ENCODE results near the gene CHD2. TPM values are rescaled to one million over a fixed set of nuclear protein-coding genes. Genes with fewer than 3 reads are reported as not detected.

CHD2 gene
- total RNA-seq, 1 experiment from 2014 or later = 120 TPM

GRCh38 chr15:93033434-93034045 lies 133.4 kb downstream of the CHD2 start:
- BruUV-seq (replicated peaks) = no TSS peak
- TF ChIP-seq CTCF (conservative IDR thresholded peaks at IDR 0.05) (no peak), EZH2 (IDR thresholded peaks at IDR 0.05; ENCODE audit: low read depth) (no peak)
- intact Hi-C loops (cut with micrococcal nuclease; ENCODE audit: unreplicated experiment) = loop anchor here (5.0 to 10.0 kb wide), 2 partner anchors 941 to 1289 kb away; no protein-coding TSS in a partner anchor
- H3K9me3 ChIP-seq (ENCODE audit: insufficient read depth, low read depth) = no peaks in the 10 kb centered on the region
- no peak overlapping the region for H3K4me2 ChIP-seq
- H4K20me1 ChIP-seq (ENCODE audit: insufficient read depth) = 0 out of 2 replicates have a peak, but pooled peaks cover 6% of the 10 kb centered on the region
- no peak overlapping the region for H3K27ac ChIP-seq
- no peaks in the 10 kb centered on the region for H3K4me1 ChIP-seq (replicated peaks; ENCODE audit: insufficient read depth)
- peaks cover 13% of the 10 kb centered on the region; the same call in 1 of the 2 replicates for H3F3A ChIP-seq (ENCODE audit: insufficient read depth, low read depth)
- CTCF ChIA-PET = no interaction called here
- no peaks in the 10 kb centered on the region for H3K36me3 ChIP-seq (ENCODE audit: low read depth)
- H3K27me3 ChIP-seq (ENCODE audit: insufficient read depth, low read depth) = no peaks in the 10 kb centered on the region
- no peaks in the 10 kb centered on the region for H3K79me2 ChIP-seq (ENCODE audit: low read depth)
- no peak for DNase-seq
- no peaks in the 10 kb centered on the region for H3K9me2 ChIP-seq (ENCODE audit: insufficient read depth)
- no peak overlapping the region for H3K4me3 ChIP-seq
- POLR2A ChIA-PET (ENCODE audit: unreplicated experiment) = no interaction called here
- H2AFZ ChIP-seq = no peak overlapping the region

- H3K27me3 ChIP-seq (ENCODE audit: insufficient read depth, low read depth) = no peaks in the 10 kb centered on the region
- intact Hi-C loops (cut with micrococcal nuclease; ENCODE audit: unreplicated experiment) = loop anchor here (5.0 to 10.0 kb wide), 2 partner anchors 940 to 1288 kb away; no protein-coding TSS in a partner anchor
- no peaks in the 10 kb centered on the region for H4K20me1 ChIP-seq (ENCODE audit: insufficient read depth)
- H3K79me2 ChIP-seq (ENCODE audit: low read depth) = no peaks in the 10 kb centered on the region
- no peak for DNase-seq
- no TSS peak for BruUV-seq (replicated peaks)
- H3K4me2 ChIP-seq = no peak overlapping the region
- no peak for TF ChIP-seq EZH2 (IDR thresholded peaks at IDR 0.05; ENCODE audit: low read depth)
- TF ChIP-seq CTCF (conservative IDR thresholded peaks at IDR 0.05) = no peak
- H3K4me1 ChIP-seq (replicated peaks; ENCODE audit: insufficient read depth) = no peaks in the 10 kb centered on the region
- H3K9me3 ChIP-seq (ENCODE audit: insufficient read depth, low read depth) = no peaks in the 10 kb centered on the region
- no peak overlapping the region for H3K27ac ChIP-seq
- no peak overlapping the region for H3K4me3 ChIP-seq
- H3K36me3 ChIP-seq (ENCODE audit: low read depth) = no peaks in the 10 kb centered on the region
- CTCF ChIA-PET = no interaction called here
- H2AFZ ChIP-seq = no peak overlapping the region
- H3K9me2 ChIP-seq (ENCODE audit: insufficient read depth) = no peaks in the 10 kb centered on the region
- POLR2A ChIA-PET (ENCODE audit: unreplicated experiment) = no interaction called here
- H3F3A ChIP-seq (ENCODE audit: insufficient read depth, low read depth) = peaks cover 3% of the 10 kb centered on the region; the same call in 1 of the 2 replicates
Observed at GRCh38 chr15:93034512-93034911, 134.4 kb downstream of the CHD2 start.

- no peak overlapping the region for H3K4me2 ChIP-seq
- intact Hi-C loops (cut with micrococcal nuclease; ENCODE audit: unreplicated experiment) = loop anchor here (5.0 to 10.0 kb wide), 2 partner anchors 52 to 939 kb away; partner anchors contain the start of gene RGMA
- no peaks in the 10 kb centered on the region for H3K36me3 ChIP-seq (ENCODE audit: low read depth)
- H3K27ac ChIP-seq = no peak overlapping the region
- H3K79me2 ChIP-seq (ENCODE audit: low read depth) = no peaks in the 10 kb centered on the region
- H3K9me2 ChIP-seq (ENCODE audit: insufficient read depth) = no peaks in the 10 kb centered on the region
- no peak for DNase-seq
- ChIA-PET CTCF (interaction anchor here (1.0 kb wide), 1 partner anchor 939 kb away, joined by 3 read pairs; no protein-coding TSS in a partner anchor), POLR2A (ENCODE audit: unreplicated experiment) (no interaction called here)
- TF ChIP-seq CTCF (conservative IDR thresholded peaks at IDR 0.05) = no peak
- TF ChIP-seq EZH2 (IDR thresholded peaks at IDR 0.05; ENCODE audit: low read depth) = no peak
- BruUV-seq (replicated peaks) = no TSS peak
- no peaks in the 10 kb centered on the region for H3K27me3 ChIP-seq (ENCODE audit: insufficient read depth, low read depth)
- no peak overlapping the region for H3K4me3 ChIP-seq
- no peak overlapping the region for H2AFZ ChIP-seq
- H3K9me3 ChIP-seq (ENCODE audit: insufficient read depth, low read depth) = no peaks in the 10 kb centered on the region
- no peaks in the 10 kb centered on the region for H4K20me1 ChIP-seq (ENCODE audit: insufficient read depth)
- H3K4me1 ChIP-seq (replicated peaks; ENCODE audit: insufficient read depth) = no peaks in the 10 kb centered on the region
- H3F3A ChIP-seq (ENCODE audit: insufficient read depth, low read depth) = no peaks in the 10 kb centered on the region
Observed at GRCh38 chr15:93035092-93035915, 135.2 kb downstream of the CHD2 start.
